ENCODE data around the gene TM4SF18. TPM values are rescaled to one million over a fixed set of nuclear protein-coding genes. Genes with fewer than 3 reads are reported as not detected.

The TM4SF18 gene
- total RNA-seq, 1 donor from 2014 or later = 15.8 TPM

- ATAC-seq = no peak
- intact Hi-C loops (cut with DNase I) = no loop called here
- DNase-seq (ENCODE audit: missing footprints) = no peak
Observed at GRCh38 chr3:149269687-149270086, 63.7 kb downstream of the TM4SF18 start.

Other genes starting within 250 kb of the TM4SF18 start
- 26.1 TPM for gene HLTF, start 247.1 kb downstream of the TM4SF18 start, total RNA-seq
- 5.3 TPM for gene HPS3, start 204.0 kb downstream of the TM4SF18 start, total RNA-seq
- 3.4 TPM for gene CP, start 111.8 kb downstream of the TM4SF18 start, total RNA-seq
- 124 TPM for gene TM4SF1, start 44.0 kb upstream of the TM4SF18 start, total RNA-seq
- gene TM4SF4, start 141.1 kb upstream of the TM4SF18 start, total RNA-seq = not detected

Measured in Right ventricle myocardium inferior (tissue), 1 donor.